Heart left ventricle (tissue), 13 donors: ENCODE data around the gene SOX6.

ENCODE experiments used
- POLR2A ChIP-seq, 2 donors: fragments of 450-650 bp; IDR thresholded peaks; one replicate each; pipeline ENCODE4 v1.6.1; 2017; ENCODE audit warnings: antibody characterized with exemption in 2 of 2, mild to moderate bottlenecking in 2 of 2, moderate library complexity in 2 of 2
- TF ChIP-seq, protein P1 (sequence below), 12 donors: fragments of 200-600 bp; sonication (generic) in 4 of 12; IDR thresholded peaks; one replicate each; pipeline versions ENCODE4 v1.5.0 to v1.8.0; 2018 to 2022; ENCODE audit warnings: antibody characterized with exemption in 12 of 12, mild to moderate bottlenecking in 5 of 12
- donor health status: ischemic (EF 13 %, LVEDD 7.1; RV severe dilation, severe dysfunction).
- donor health status: DM: no; HTN: yes; CAD: no.
- donor health status: DM: no; HTN: no; CAD: no.
- donor health status: ischemic (EF 25% LVEDD 6.9; RV normal size, moderate dysfunction).
- donor health status: ischemic (EF 25% LVEDD 5.7; RV mildly dilated, moderate dysfunction).
- donor health status: ischemic (EF 35%, LVEDD 5.7; RV mildly dilated, moderate dysfunction).
- donor health status: nonischemic (EF 11% LVEDD 7.7; RV severe dilation, severe dysfunction).
- donor health status: DM: yes; HTN: yes; CAD: no.
- donor health status: PGD.
- donor health status: ischemic (EF 29% LVEDD 5.4; RV normal size, mild dysfunction).
- donor health status: nonischemic (EF 23%, LVEDD 6.1; RV moderate dilation, normal function).

DNA sequence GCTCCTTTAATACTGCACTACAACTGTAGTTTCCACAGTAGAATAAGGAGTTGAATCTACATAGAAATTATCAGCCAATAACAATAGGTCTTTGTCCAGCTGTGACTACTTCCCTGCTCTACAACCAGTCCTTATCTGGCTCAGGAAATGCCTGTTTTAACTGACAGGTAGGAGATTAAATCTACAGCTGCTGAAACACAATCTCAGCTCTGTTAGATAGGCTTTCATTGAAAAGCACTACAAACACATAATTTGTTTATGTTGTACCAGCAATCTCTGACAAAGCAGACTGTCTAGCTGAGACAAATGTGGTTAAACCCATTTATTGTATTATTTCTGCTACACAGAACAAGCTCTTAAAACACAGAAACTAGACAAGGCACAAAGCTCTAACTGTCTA, 230.0 kb downstream of the SOX6 start:
- TF ChIP-seq POLR2A (IDR thresholded peaks at IDR 0.05): no peak
- TF ChIP-seq, protein P1, sequence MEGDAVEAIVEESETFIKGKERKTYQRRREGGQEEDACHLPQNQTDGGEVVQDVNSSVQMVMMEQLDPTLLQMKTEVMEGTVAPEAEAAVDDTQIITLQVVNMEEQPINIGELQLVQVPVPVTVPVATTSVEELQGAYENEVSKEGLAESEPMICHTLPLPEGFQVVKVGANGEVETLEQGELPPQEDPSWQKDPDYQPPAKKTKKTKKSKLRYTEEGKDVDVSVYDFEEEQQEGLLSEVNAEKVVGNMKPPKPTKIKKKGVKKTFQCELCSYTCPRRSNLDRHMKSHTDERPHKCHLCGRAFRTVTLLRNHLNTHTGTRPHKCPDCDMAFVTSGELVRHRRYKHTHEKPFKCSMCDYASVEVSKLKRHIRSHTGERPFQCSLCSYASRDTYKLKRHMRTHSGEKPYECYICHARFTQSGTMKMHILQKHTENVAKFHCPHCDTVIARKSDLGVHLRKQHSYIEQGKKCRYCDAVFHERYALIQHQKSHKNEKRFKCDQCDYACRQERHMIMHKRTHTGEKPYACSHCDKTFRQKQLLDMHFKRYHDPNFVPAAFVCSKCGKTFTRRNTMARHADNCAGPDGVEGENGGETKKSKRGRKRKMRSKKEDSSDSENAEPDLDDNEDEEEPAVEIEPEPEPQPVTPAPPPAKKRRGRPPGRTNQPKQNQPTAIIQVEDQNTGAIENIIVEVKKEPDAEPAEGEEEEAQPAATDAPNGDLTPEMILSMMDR (IDR thresholded peaks at IDR 0.05): no peak
